Spleen (tissue), 11 donors: Measurements from ENCODE around the gene HDAC7. TPM values are rescaled to one million over a fixed set of nuclear protein-coding genes. Genes with fewer than 3 reads are reported as not detected.

Experiments used
- DNase-seq: peaks from one replicate; pipeline ENCODE4 v3.0.0-alpha.2; 2020
- H3K27ac ChIP-seq, 8 donors: fragments of 200-600 bp; sonication (generic) in 7 of 8; 1 replicate in 4 of 8; 2 replicates in 4 of 8; pipeline versions ENCODE4 v1.5.0 to v1.8.0; 2016 to 2021; ENCODE audit warnings: inconsistent platforms in 4 of 8, mild to moderate bottlenecking in 4 of 8, moderate library complexity in 1 of 8
- H3K27me3 ChIP-seq, 7 donors: fragments of 200-600 bp; sonication (generic) in 6 of 7; replicated peaks in 1 of 7; 1 replicate in 4 of 7; 2 replicates in 3 of 7; pipeline versions ENCODE4 v1.5.0 to v1.8.0; 2016 to 2021; ENCODE audit warnings: inconsistent platforms in 3 of 7, mild to moderate bottlenecking in 1 of 7
- H3K36me3 ChIP-seq, 6 donors: fragments of 200-600 bp; sonication (generic) in 5 of 6; 1 replicate in 4 of 6; 2 replicates in 2 of 6; pipeline versions ENCODE4 v1.5.0 to v1.8.0; 2016 to 2021; ENCODE audit warnings: inconsistent platforms in 2 of 6
- H3K4me1 ChIP-seq, 6 donors: fragments of 200-600 bp; sonication (generic) in 5 of 6; 1 replicate in 3 of 6; 2 replicates in 3 of 6; pipeline versions ENCODE4 v1.5.0 to v1.8.0; 2016 to 2021; ENCODE audit warnings: inconsistent platforms in 3 of 6
- H3K4me3 ChIP-seq, 8 donors: fragments of 200-600 bp; sonication (generic) in 7 of 8; 1 replicate in 4 of 8; 2 replicates in 4 of 8; pipeline versions ENCODE4 v1.5.0 to v1.8.0; 2016 to 2021; ENCODE audit warnings: inconsistent platforms in 4 of 8, mild to moderate bottlenecking in 4 of 8, moderate library complexity in 2 of 8
- H3K9me3 ChIP-seq, 8 donors: fragments of 200-600 bp; sonication (generic) in 7 of 8; 1 replicate in 4 of 8; 2 replicates in 4 of 8; pipeline versions ENCODE4 v1.5.0 to v1.8.0; 2016 to 2021; ENCODE audit warnings: inconsistent platforms in 4 of 8
- POLR2A ChIP-seq, 3 donors: fragments of 450-650 bp; IDR thresholded peaks; one replicate each; pipeline ENCODE4 v1.5.1; 2017; ENCODE audit warnings: antibody characterized with exemption in 3 of 3, mild to moderate bottlenecking in 1 of 3
- POLR2AphosphoS5 ChIP-seq, 3 donors: sonication (generic); formaldehyde crosslinking; IDR thresholded peaks; one replicate each; pipeline ENCODE4 v1.5.1; 2017; ENCODE audit warnings: antibody characterized with exemption in 3 of 3
- WGBS, 5 donors: extraction: QIAGEN DNeasy Blood & Tissue Kit in 3 of 5; methylation state at CpG; one replicate each; pipeline versions ENCODE4 v1.1.5 to v1.1.7; 2013 to 2018; 5-methylcytosine and 5-hydroxymethylcytosine counted together
- intact Hi-C: fragments of 100-400 bp; cut with DNase I; formaldehyde crosslinking; loops from one replicate; pipeline ENCODE4 v1.15.0; 2023; ENCODE audit warnings: low total_unique reads
- polyA plus RNA-seq, 3 donors: library from polyadenylated mRNA; stranded (reverse); fragments of 200-250 nt; gene quantifications; one replicate each; pipeline ENCODE4 v1.2.1, GENCODE V29; 2013
- total RNA-seq, 7 donors: library from RNA; depleted of rRNA in 3 of 7; stranded (reverse); fragments of >200 nt in 3 of 7; fragmentation: NEBNext Ultra II Directional in 4 of 7; extraction: Animal tissue kit (Norgen Biotek cat#: 25700) in 4 of 7; gene quantifications; one replicate each; pipeline versions ENCODE4 v1.1.0 to v1.2.1, GENCODE V29; 2016 to 2021
- TF ChIP-seq, protein P1 (sequence below), 11 experiments: fragments of 200-600 bp in 7 of 11; fragments of 450-650 bp in 4 of 11; sonication (generic) in 4 of 11; IDR thresholded peaks in 8 of 11; conservative IDR thresholded peaks in 3 of 11; 1 replicate in 7 of 11; 2 replicates in 4 of 11; pipeline versions ENCODE4 v1.4.0 to v1.8.0; 2016 to 2021; ENCODE audit warnings: antibody characterized with exemption in 11 of 11, inconsistent platforms in 4 of 11, mild to moderate bottlenecking in 1 of 11
- donor health status: healthy with polysubstance abuse.
- donor health status: DM: no; HTN: no; CAD: no; lungs with moderate emphysema.
- donor health status: DM: no; HTN: no; CAD: no.
- donor health status: Bipolar disorder and iron deficiency.
- donor health status: healthy.
- donor health status: DM: no; HTN: no; CAD: no.
- donor health status: DM: yes; HTN: yes; CAD: no.

The HDAC7 gene
- total and polyA plus RNA-seq, 10 donors: 39.6 to 158 (median 101) TPM

DNA sequence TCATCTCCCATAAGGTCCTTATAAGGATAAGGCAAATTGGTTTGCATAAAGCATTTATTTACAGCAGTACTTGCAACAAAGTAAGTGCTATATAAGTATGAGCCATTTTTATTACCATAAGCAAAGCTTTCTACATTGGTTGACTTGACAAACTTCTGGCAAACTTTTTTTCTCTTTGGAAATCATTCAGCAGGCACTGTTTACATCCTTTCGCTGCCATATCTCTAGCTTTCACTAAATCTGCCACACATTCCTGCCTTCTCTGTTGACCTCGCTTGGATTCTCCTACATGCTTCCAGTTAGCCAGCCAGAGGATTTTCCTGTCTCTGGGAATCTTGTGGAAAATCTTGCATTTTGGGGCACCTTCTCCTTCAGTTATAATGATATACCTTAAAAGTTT, 21.8 kb upstream of the HDAC7 start:
- no peak overlapping the region for H3K4me3 ChIP-seq
- WGBS, 5 donors: 76 to 88% (median 87%) methylated on average over 2 of the region's 2 CpGs
- H3K9me3 ChIP-seq: no peaks in the 10 kb centered on the region
- H3K27ac ChIP-seq: no peak overlapping the region
- no peaks in the 10 kb centered on the region for H3K27me3 ChIP-seq
- peaks cover 9 to 24% (median 18%) of the 10 kb centered on the region in 6 donors for H3K4me1 ChIP-seq
- peaks cover 0 to 34% (median 0%) of the 10 kb centered on the region in 6 donors for H3K36me3 ChIP-seq
- intact Hi-C loops: no loop called here
- TF ChIP-seq POLR2AphosphoS5 (IDR thresholded peaks at IDR 0.05) (no peak), POLR2A (IDR thresholded peaks at IDR 0.05) (no peak)
- TF ChIP-seq, protein P1, sequence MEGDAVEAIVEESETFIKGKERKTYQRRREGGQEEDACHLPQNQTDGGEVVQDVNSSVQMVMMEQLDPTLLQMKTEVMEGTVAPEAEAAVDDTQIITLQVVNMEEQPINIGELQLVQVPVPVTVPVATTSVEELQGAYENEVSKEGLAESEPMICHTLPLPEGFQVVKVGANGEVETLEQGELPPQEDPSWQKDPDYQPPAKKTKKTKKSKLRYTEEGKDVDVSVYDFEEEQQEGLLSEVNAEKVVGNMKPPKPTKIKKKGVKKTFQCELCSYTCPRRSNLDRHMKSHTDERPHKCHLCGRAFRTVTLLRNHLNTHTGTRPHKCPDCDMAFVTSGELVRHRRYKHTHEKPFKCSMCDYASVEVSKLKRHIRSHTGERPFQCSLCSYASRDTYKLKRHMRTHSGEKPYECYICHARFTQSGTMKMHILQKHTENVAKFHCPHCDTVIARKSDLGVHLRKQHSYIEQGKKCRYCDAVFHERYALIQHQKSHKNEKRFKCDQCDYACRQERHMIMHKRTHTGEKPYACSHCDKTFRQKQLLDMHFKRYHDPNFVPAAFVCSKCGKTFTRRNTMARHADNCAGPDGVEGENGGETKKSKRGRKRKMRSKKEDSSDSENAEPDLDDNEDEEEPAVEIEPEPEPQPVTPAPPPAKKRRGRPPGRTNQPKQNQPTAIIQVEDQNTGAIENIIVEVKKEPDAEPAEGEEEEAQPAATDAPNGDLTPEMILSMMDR (IDR thresholded peaks at IDR 0.05 in 8 of 11, conservative IDR thresholded peaks at IDR 0.05 in 3 of 11): no peak
- DNase-seq: no peak

DNA sequence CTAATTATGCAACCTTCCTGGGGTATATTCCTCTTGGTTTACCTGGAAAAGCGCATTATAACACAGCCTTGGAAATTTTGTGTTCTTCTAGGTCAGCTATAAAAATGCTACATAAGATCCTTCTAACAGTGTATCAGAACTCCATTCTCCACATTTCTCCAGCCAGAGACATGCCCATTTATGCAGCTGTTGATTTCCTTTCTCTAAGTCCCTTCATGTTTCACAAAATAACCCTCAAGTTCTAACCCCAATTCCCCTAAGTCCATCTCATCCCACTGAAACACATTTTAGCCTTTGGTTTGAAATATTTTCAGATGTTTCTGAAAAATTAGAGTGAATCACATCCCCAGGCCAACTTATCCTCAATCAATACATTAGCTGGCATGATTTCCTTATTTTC, 20.9 kb upstream of the HDAC7 start:
- intact Hi-C loops: no loop called here
- Histone ChIP-seq H3K4me3 (no peak overlapping the region), H3K36me3 (peaks cover 0 to 25% (median 0%) of the 10 kb centered on the region in 6 donors), H3K4me1 (peaks cover 10 to 33% (median 24%) of the 10 kb centered on the region in 6 donors), H3K27ac (no peak overlapping the region), H3K27me3 (no peaks in the 10 kb centered on the region), H3K9me3 (no peaks in the 10 kb centered on the region)
- TF ChIP-seq, protein P1 (IDR thresholded peaks at IDR 0.05 in 8 of 11, conservative IDR thresholded peaks at IDR 0.05 in 3 of 11): no peak
- no peak for TF ChIP-seq POLR2A (IDR thresholded peaks at IDR 0.05)
- TF ChIP-seq POLR2AphosphoS5 (IDR thresholded peaks at IDR 0.05): no peak
- DNase-seq: no peak
- WGBS, 5 donors: 95 to 100% (median 97%) methylated on average over 1 of the region's 1 CpG

DNA sequence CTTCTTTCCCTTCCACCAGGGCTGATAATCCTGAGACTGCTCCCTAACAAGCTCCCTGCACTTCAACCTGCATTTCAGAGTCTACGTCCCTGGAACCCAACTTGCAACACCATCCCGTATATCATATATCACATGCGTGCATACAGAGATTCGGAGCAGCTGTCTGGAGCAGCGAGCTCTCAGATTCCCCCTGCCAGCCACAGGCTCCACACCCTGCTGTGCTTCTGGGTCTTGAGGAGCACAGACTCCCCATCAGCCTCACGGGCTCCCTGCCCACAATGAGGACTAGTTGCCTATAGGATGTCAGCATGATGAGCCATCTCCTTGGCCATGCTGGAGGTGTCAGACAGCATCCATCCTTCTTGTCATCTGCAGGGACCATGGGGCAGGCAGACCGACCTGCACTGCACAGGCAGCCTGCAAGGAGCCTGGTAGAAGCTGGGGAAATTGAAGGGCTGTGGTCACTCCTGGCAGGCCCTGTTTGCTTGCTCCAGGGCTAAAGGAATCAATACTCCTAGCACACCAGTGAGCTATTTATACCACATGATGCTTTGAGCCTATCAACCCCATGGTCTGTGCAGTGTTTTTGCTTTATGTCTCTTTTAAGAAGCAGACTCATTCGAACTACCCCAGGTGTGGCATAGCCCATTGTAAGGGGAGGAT, 19.6 kb upstream of the HDAC7 start:
- DNase-seq: no peak
- peaks cover 16 to 45% (median 35%) of the 10 kb centered on the region in 6 donors for H3K4me1 ChIP-seq
- H3K36me3 ChIP-seq: peaks cover 0 to 14% (median 0%) of the 10 kb centered on the region in 6 donors
- H3K27ac ChIP-seq: no peak overlapping the region
- no peak overlapping the region for H3K4me3 ChIP-seq
- 85 to 95% (median 88%) methylated on average over 7 to 8 of the region's 8 CpGs for WGBS, 5 donors
- TF ChIP-seq, protein P1 (IDR thresholded peaks at IDR 0.05 in 8 of 11, conservative IDR thresholded peaks at IDR 0.05 in 3 of 11): no peak
- TF ChIP-seq POLR2AphosphoS5 (IDR thresholded peaks at IDR 0.05) (no peak), POLR2A (IDR thresholded peaks at IDR 0.05) (no peak)
- no peaks in the 10 kb centered on the region for H3K9me3 ChIP-seq
- intact Hi-C loops: loop anchor here (5.0 kb wide), 2 partner anchors 37 to 122 kb away; no protein-coding TSS in a partner anchor
- no peaks in the 10 kb centered on the region for H3K27me3 ChIP-seq

DNA sequence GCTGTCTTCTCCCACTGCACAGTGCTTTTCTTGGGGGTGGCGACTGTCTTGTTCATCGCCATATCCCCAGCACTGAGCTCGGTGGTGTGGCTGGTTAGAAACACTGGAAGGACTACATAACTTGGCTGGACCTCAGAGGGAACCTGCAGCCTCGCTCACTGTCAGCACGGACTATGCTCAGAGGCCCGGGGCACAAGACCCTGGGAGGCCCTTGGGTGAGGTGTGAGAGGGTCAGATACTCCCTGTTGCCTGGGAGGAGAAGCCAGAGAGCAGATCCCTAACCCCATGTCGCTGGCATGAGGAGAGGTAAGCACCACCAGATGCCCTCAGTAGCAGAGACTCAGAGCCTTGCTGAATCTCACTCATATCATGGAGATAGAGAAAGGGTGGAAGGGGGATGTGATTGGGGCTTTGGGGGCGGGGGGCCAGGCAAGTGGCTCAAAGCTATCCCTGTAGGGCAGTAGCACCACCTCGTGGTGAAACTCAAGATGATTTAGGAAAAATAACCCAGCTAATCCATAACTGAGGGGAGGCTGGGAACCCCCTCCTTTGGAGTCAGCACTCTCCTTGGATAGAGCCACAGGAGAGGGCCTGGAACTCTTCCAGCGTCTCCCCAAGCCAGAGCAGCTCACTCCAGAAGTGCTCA, 18.7 kb upstream of the HDAC7 start:
- Histone ChIP-seq H3K27me3 (no peaks in the 10 kb centered on the region), H3K4me1 (peaks cover 16 to 55% (median 44%) of the 10 kb centered on the region in 6 donors), H3K36me3 (peaks cover 0 to 4% (median 0%) of the 10 kb centered on the region in 6 donors), H3K9me3 (no peaks in the 10 kb centered on the region), H3K27ac (peak overlapping the region in 1 of 8 donors; percentile 20), H3K4me3 (no peak overlapping the region)
- no peak for DNase-seq
- no peak for TF ChIP-seq POLR2AphosphoS5 (IDR thresholded peaks at IDR 0.05)
- TF ChIP-seq, protein P1 (IDR thresholded peaks at IDR 0.05 in 8 of 11, conservative IDR thresholded peaks at IDR 0.05 in 3 of 11): peak in 7 of 11 experiments; percentile 15 to 61 (median 46)
- 43 to 50% (median 47%) methylated on average over 10 of the region's 10 CpGs for WGBS, 5 donors
- intact Hi-C loops: loop anchor here (5.0 kb wide), 2 partner anchors 36 to 121 kb away; no protein-coding TSS in a partner anchor
